GM12874 (cell line): ENCODE results near the gene MED16.

ENCODE experiments used
- CTCF ChIP-seq: IDR thresholded peaks from 2 replicates; pipeline ENCODE4 v1.5.1; 2011; ENCODE audit warnings: low read depth, mild to moderate bottlenecking, control low read depth, low read length, moderate library complexity; ENCODE audit not compliant: insufficient read depth

The MED16 gene

GRCh38 chr19:866769-867300, 26.2 kb downstream of the MED16 start:
- TF ChIP-seq CTCF, result no peak

- no peak for TF ChIP-seq CTCF
These were observed 29.7 kb downstream of the MED16 start for GRCh38 chr19:863315-863620.

GRCh38 chr19:862581-863314, 30.2 kb downstream of the MED16 start:
- TF ChIP-seq CTCF, result no peak

- TF ChIP-seq CTCF, result 0 out of 2 replicates have a peak, but pooled peaks have one; percentile 20
These were observed 31.0 kb downstream of the MED16 start for GRCh38 chr19:861756-862580.

GRCh38 chr19:861141-861755, 31.7 kb downstream of the MED16 start:
- no peak for TF ChIP-seq CTCF

GRCh38 chr19:858868-859843, 33.8 kb downstream of the MED16 start, which contains the start of gene CFD:
Gene CFD, plus strand, starts transcription at chr19:859664. Its CDS starts 26 bp downstream, at chr19:859690.
- no peak for TF ChIP-seq CTCF
